Fibroblast of the aortic adventitia (primary cell): ENCODE results near the gene KRT80. TPM values are rescaled to one million over a fixed set of nuclear protein-coding genes. Genes with fewer than 3 reads are reported as not detected.

ENCODE experiments used
- DNase-seq: peaks from one replicate; pipeline ENCODE4 v3.0.0-alpha.2; 2010; ENCODE audit warnings: low read depth
- H3K4me3 ChIP-seq: 2 replicates; pipeline ENCODE4 v1.5.1; 2011; ENCODE audit warnings: low read depth, mild to moderate bottlenecking, control low read depth, low read length, moderate library complexity
- total RNA-seq: library from RNA; depleted of rRNA; stranded (reverse); fragments of >200 nt; gene quantifications from 2 replicates; pipeline ENCODE4 v1.2.3, GENCODE V29; 2012; ENCODE audit warnings: low replicate concordance
- TF ChIP-seq, protein P1 (sequence below): IDR thresholded peaks from 2 replicates; pipeline ENCODE4 v1.5.1; 2011; ENCODE audit warnings: mild to moderate bottlenecking, low read length, control low read depth, inconsistent platforms; ENCODE audit not compliant: insufficient read depth

Gene KRT80
- total RNA-seq, 1 donor = 0.36 TPM

DNA sequence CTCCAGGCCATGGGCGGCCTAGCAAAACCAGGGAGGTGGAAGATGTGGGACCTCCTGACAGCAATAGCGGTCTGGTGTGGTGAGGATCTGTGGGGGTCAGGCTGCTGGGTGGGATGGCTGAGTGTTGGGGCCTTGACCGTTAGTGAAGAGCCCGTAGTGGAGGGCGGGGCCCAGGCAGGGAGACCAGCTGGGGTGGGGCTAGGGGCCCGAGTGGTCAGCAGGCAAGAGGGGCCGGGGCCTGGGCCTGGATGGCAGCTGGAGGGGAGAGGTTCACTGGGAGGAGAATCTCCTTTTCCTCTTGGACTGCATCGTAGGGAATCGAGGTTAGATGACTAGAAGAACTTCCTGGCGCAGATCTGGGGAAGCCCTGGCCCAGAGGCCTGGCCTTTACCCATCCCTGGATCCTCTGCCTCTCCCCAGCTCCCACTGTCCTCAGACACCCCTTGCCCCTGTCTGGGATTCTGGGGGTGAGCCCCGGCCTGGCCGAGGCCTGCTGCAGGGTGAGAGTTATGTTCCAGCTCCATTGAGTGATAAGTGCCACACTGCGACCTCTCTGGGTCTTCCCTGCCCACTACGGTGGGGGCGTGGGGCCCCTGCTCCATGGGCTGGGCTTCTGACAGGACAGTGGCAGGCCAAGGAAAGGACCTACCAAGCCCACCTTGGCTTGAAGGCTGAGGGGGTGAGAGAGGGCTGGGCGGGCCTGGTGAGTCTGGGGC lies 47.1 kb downstream of the KRT80 start:
- TF ChIP-seq, protein P1, sequence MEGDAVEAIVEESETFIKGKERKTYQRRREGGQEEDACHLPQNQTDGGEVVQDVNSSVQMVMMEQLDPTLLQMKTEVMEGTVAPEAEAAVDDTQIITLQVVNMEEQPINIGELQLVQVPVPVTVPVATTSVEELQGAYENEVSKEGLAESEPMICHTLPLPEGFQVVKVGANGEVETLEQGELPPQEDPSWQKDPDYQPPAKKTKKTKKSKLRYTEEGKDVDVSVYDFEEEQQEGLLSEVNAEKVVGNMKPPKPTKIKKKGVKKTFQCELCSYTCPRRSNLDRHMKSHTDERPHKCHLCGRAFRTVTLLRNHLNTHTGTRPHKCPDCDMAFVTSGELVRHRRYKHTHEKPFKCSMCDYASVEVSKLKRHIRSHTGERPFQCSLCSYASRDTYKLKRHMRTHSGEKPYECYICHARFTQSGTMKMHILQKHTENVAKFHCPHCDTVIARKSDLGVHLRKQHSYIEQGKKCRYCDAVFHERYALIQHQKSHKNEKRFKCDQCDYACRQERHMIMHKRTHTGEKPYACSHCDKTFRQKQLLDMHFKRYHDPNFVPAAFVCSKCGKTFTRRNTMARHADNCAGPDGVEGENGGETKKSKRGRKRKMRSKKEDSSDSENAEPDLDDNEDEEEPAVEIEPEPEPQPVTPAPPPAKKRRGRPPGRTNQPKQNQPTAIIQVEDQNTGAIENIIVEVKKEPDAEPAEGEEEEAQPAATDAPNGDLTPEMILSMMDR = no peak
- no peak overlapping the region for H3K4me3 ChIP-seq
- no peak for DNase-seq

- no peak for DNase-seq
- H3K4me3 ChIP-seq = no peak overlapping the region
- TF ChIP-seq, protein P1 = no peak
These were observed 49.4 kb downstream of the KRT80 start for GRCh38 chr12:52142431-52142830.

DNA sequence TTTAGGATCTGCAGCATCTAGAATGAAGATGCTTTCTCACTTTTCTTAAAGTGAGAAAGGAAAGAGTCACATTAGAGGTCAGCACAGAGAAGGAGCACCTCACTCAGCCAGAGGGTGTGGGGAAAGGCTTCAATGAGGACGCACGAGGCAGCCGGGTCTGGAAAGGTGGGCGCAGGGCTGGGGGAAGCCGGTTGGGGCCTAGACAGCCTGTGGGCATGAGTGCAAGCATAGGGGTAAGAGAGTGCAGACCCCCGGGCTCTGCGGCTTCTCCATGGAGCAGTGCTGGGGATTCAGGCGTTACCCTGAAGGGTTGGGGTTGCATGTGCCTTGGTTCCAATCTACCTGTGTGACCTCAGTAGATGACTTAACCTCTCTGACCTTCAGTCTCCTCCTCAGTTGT lies 49.9 kb downstream of the KRT80 start:
- TF ChIP-seq, protein P1 = no peak
- H3K4me3 ChIP-seq = no peak overlapping the region
- DNase-seq = no peak

- DNase-seq = no peak
These were observed 50.5 kb downstream of the KRT80 start for GRCh38 chr12:52141306-52141705.

GRCh38 chr12:52139579-52140062 lies 52.2 kb downstream of the KRT80 start:
- DNase-seq = no peak
- TF ChIP-seq, protein P1 = peak; percentile 74
- no peak overlapping the region for H3K4me3 ChIP-seq

More at GRCh38 chr12:52141306-52141705, 50.5 kb downstream of the KRT80 start:
- H3K4me3 ChIP-seq = no peak overlapping the region
- TF ChIP-seq, protein P1 = no peak

- DNase-seq = no peak
- TF ChIP-seq, protein P1 = no peak
- no peak overlapping the region for H3K4me3 ChIP-seq
These were observed 52.7 kb downstream of the KRT80 start for GRCh38 chr12:52139147-52139546.

DNA sequence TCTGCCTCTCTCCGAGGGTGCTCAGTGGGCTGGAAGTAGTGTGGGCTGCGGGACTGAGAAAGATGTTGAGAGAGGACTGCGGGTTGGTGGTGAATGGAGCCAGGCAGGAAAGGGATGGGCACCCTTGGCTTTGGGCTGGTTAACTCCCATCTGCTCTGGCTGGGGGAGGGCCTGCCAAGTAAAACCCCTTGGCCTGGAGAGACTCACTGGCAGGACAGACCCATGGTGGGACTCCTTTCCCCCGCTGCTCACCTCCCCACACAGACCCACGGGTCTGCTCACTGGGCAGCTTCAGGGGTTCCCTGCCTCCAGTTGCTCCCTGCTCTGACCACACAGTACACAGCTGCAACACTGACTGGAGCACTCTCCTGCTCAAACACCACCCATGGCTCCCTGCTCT lies 54.1 kb downstream of the KRT80 start:
- no peak overlapping the region for H3K4me3 ChIP-seq
- TF ChIP-seq, protein P1 = no peak
- DNase-seq = no peak
